Parietal lobe (tissue), 2 donors: Measurements from ENCODE around the gene GPX8. TPM values are rescaled to one million over a fixed set of nuclear protein-coding genes. Genes with fewer than 3 reads are reported as not detected.

Experiments
- small RNA-seq: library from RNA; depleted of rRNA; stranded (forward); fragments of <200 nt; gene quantifications from one replicate; pipeline ENCODE3, GENCODE V24; 2014; ENCODE audit warnings: low replicate concordance
- total RNA-seq: library from RNA; depleted of rRNA; stranded (reverse); fragments of >200 nt; gene quantifications from one replicate; pipeline ENCODE4 v1.2.3, GENCODE V29; 2014

GPX8 gene
- 0.63 TPM for total RNA-seq

GRCh38 chr5:55159763-55160492 lies at the start of gene GPX8:
Gene GPX8, plus strand, starts transcription at chr5:55160171. Its CDS starts 22 bp downstream, at chr5:55160193.

GRCh38 chr5:55172937-55173686 lies 13.1 kb downstream of the GPX8 start, which contains the start of gene CDC20B:
Gene CDC20B, minus strand, starts transcription at chr5:55173177. Its CDS starts 177 bp downstream, at chr5:55173000.

Small RNAs within 50 kb of the gene (small RNA-seq; reads per million reads assigned to genes)
- gene MIR449A (27.0 reads per million, percentile 93 among the genes with 10 or more reads in this experiment), gene MIR449B (0.67 reads per million, percentile 58 among the genes with 10 or more reads in this experiment), gene MIR449C (25.7 reads per million, percentile 93 among the genes with 10 or more reads in this experiment)

Other genes with a start within 250 kb of the GPX8 start
- gene ESM1, start 174.6 kb upstream of the GPX8 start, total RNA-seq = not detected
- not detected for gene GZMK, start 135.9 kb upstream of the GPX8 start, total RNA-seq
- not detected for gene GZMA, start 57.5 kb upstream of the GPX8 start, total RNA-seq
- gene CDC20B, start 13.0 kb downstream of the GPX8 start, total RNA-seq = 0.31 TPM
- not detected for gene MCIDAS, start 67.1 kb downstream of the GPX8 start, total RNA-seq
- not detected for gene CCNO, start 73.4 kb downstream of the GPX8 start, total RNA-seq
- 51.0 TPM for gene DHX29, start 147.5 kb downstream of the GPX8 start, total RNA-seq
- gene MTREX, start 147.8 kb downstream of the GPX8 start, total RNA-seq = 118 TPM